IMR-90 (cell line): ENCODE results near the gene GCN1. TPM values are rescaled to one million over a fixed set of nuclear protein-coding genes. Genes with fewer than 3 reads are reported as not detected.

ENCODE experiments used
- ATAC-seq: fragments of 200-7000 bp; cut with Tn5 transposase; 2 replicates; pipeline ENCODE4 v1.9.1; 2020; ENCODE audit warnings: low read depth, mild to moderate bottlenecking, moderate library complexity
- BruUV-seq: library from RNA; stranded (reverse); fragments of 400-500 nt; replicated peaks from 2 replicates; lab custom pipeline; 2021; lab: Mats Ljungman, UMichigan
- CTCF ChIA-PET: fragments of 300-600 bp; formaldehyde crosslinking; extraction: SDS; loops from one replicate; lab custom pipeline; 2021; ENCODE audit warnings: antibody characterized with exemption; lab: Yijun Ruan, JAX
- POLR2A ChIA-PET: fragments of 300-600 bp; sonication (Branson Sonifier 250); formaldehyde crosslinking; loops from one replicate; lab custom pipeline; 2022; ENCODE audit warnings: antibody characterized with exemption; ENCODE audit not compliant: unreplicated experiment; lab: Charles Lee
- DNase-seq: peaks from one replicate; pipeline ENCODE4 v3.0.0; 2013
- H2AFZ ChIP-seq: replicated peaks from 2 replicates; pipeline ENCODE3; 2013; ENCODE audit warnings: low read length, mild to moderate bottlenecking; ENCODE audit not compliant: poor library complexity
- H2AK5ac ChIP-seq: 2 replicates; pipeline ENCODE4 v1.6.1; 2013; ENCODE audit warnings: low read depth, low read length, inconsistent platforms
- H2AK9ac ChIP-seq: replicated peaks from 2 replicates; pipeline ENCODE3; 2013; ENCODE audit warnings: mild to moderate bottlenecking, low read depth, low read length, moderate library complexity; ENCODE audit not compliant: poor library complexity
- H2BK120ac ChIP-seq: 2 replicates; pipeline ENCODE4 v1.6.1; 2013; ENCODE audit warnings: low read depth, low read length, inconsistent platforms
- H2BK15ac ChIP-seq: 3 replicates; pipeline ENCODE4 v1.6.1; 2013; ENCODE audit warnings: low read depth, low read length, inconsistent platforms
- H2BK20ac ChIP-seq: 2 replicates; pipeline ENCODE4 v1.6.1; 2013; ENCODE audit warnings: low read depth, mild to moderate bottlenecking, inconsistent platforms, low read length, moderate library complexity
- H2BK5ac ChIP-seq: 2 replicates; pipeline ENCODE4 v1.6.1; 2013; ENCODE audit warnings: mild to moderate bottlenecking, low read depth, low read length, inconsistent platforms; ENCODE audit not compliant: poor library complexity, severe bottlenecking
- H3K14ac ChIP-seq: replicated peaks from 2 replicates; pipeline ENCODE4 v1.6.1; 2013; ENCODE audit warnings: low read depth, low read length, inconsistent platforms
- H3K18ac ChIP-seq: 2 replicates; pipeline ENCODE4 v1.6.1; 2013; ENCODE audit warnings: low read depth, low read length, control low read depth
- H3K23ac ChIP-seq: 2 replicates; pipeline ENCODE4 v1.6.1; 2013; ENCODE audit warnings: low read depth, low read length, inconsistent platforms
- H3K27ac ChIP-seq: 2 replicates; pipeline ENCODE4 v1.5.1; 2013; ENCODE audit warnings: mild to moderate bottlenecking, control low read depth, low read length; ENCODE audit not compliant: insufficient read depth
- H3K27me3 ChIP-seq: 2 replicates; pipeline ENCODE4 v1.6.1; 2013; ENCODE audit warnings: low read length; ENCODE audit not compliant: control insufficient read depth, insufficient read depth
- H3K36me3 ChIP-seq: 2 replicates; pipeline ENCODE4 v1.6.1; 2013; ENCODE audit warnings: low read length, mixed read lengths; ENCODE audit not compliant: control insufficient read depth, insufficient read depth
- H3K4ac ChIP-seq: 2 replicates; pipeline ENCODE4 v1.6.1; 2013; ENCODE audit warnings: low read depth, low read length, inconsistent platforms
- H3K4me1 ChIP-seq: 2 replicates; pipeline ENCODE4 v1.6.1; 2013; ENCODE audit warnings: low read length, mixed read lengths; ENCODE audit not compliant: control insufficient read depth, insufficient read depth
- H3K4me2 ChIP-seq: 2 replicates; pipeline ENCODE4 v1.6.1; 2013; ENCODE audit warnings: low read depth, mild to moderate bottlenecking, control low read depth, low read length, moderate library complexity
- H3K4me3 ChIP-seq: 2 replicates; pipeline ENCODE4 v1.5.1; 2013; ENCODE audit warnings: low read depth, mild to moderate bottlenecking, control low read depth, low read length, moderate library complexity; ENCODE audit not compliant: insufficient read depth
- H3K56ac ChIP-seq: 2 replicates; pipeline ENCODE4 v1.6.1; 2013; ENCODE audit warnings: low read length, inconsistent platforms; ENCODE audit not compliant: insufficient read depth; ENCODE audit errors: extremely low read depth
- H3K79me1 ChIP-seq, 2 experiments: 2 replicates each; pipeline ENCODE4 v1.6.1; 2013; ENCODE audit warnings: low read length in 2 of 2, inconsistent platforms in 1 of 2, low read depth in 1 of 2
- H3K9ac ChIP-seq: 2 replicates; pipeline ENCODE4 v1.6.1; 2013; ENCODE audit warnings: low read depth, low read length, control low read depth
- H3K9me1 ChIP-seq: 2 replicates; pipeline ENCODE4 v1.6.1; 2013; ENCODE audit warnings: low read length, inconsistent platforms; ENCODE audit not compliant: insufficient read depth
- H3K9me3 ChIP-seq: 2 replicates; pipeline ENCODE4 v1.6.1; 2013; ENCODE audit warnings: low read length; ENCODE audit not compliant: control insufficient read depth, insufficient read depth
- H4K20me1 ChIP-seq: 2 replicates; pipeline ENCODE4 v1.6.1; 2013; ENCODE audit warnings: low read length, inconsistent platforms; ENCODE audit not compliant: insufficient read depth
- H4K5ac ChIP-seq: 2 replicates; pipeline ENCODE4 v1.6.1; 2013; ENCODE audit warnings: mild to moderate bottlenecking, low read depth, low read length, control low read depth
- H4K8ac ChIP-seq, 2 experiments: 2 replicates each; pipeline ENCODE4 v1.6.1; 2013; ENCODE audit warnings: low read depth in 2 of 2, low read length in 2 of 2, control low read depth in 1 of 2, inconsistent platforms in 1 of 2
- H4K91ac ChIP-seq: 2 replicates; pipeline ENCODE4 v1.6.1; 2013; ENCODE audit warnings: low read depth, low read length, inconsistent platforms; ENCODE audit not compliant: insufficient read depth
- BHLHE40 ChIP-seq: fragments of 150-350 bp; IDR thresholded peaks from 2 replicates; pipeline ENCODE4 v1.6.1; 2016; ENCODE audit warnings: mild to moderate bottlenecking, low read depth, low read length
- CEBPB ChIP-seq: IDR thresholded peaks from 2 replicates; pipeline ENCODE4 v1.6.1; 2012; ENCODE audit warnings: low read depth, low read length, improper control_type of control experiment
- CHD1 ChIP-seq: IDR thresholded peaks from 2 replicates; pipeline ENCODE4 v1.6.1; 2012; ENCODE audit warnings: low read depth, low read length, improper control_type of control experiment
- FOS ChIP-seq: fragments of 150-350 bp; IDR thresholded peaks from 2 replicates; pipeline ENCODE4 v1.6.1; 2016; ENCODE audit warnings: low read depth, low read length
- MAFK ChIP-seq: IDR thresholded peaks from 2 replicates; pipeline ENCODE4 v1.6.1; 2012; ENCODE audit warnings: low read depth, low read length, improper control_type of control experiment
- MAZ ChIP-seq: IDR thresholded peaks from 2 replicates; pipeline ENCODE4 v1.6.1; 2012; ENCODE audit warnings: low read depth, mild to moderate bottlenecking, low read length, improper control_type of control experiment, moderate library complexity, borderline replicate concordance
- MXI1 ChIP-seq: IDR thresholded peaks from 2 replicates; pipeline ENCODE4 v1.6.1; 2012; ENCODE audit warnings: low read depth, mild to moderate bottlenecking, low read length, moderate library complexity, borderline replicate concordance
- NFE2L2 ChIP-seq: fragments of 150-350 bp; IDR thresholded peaks from 2 replicates; pipeline ENCODE4 v1.6.1; 2016; ENCODE audit warnings: low read depth, mild to moderate bottlenecking, low read length
- POLR2A ChIP-seq: IDR thresholded peaks from 2 replicates; pipeline ENCODE4 v1.6.1; 2012; ENCODE audit warnings: mild to moderate bottlenecking, low read depth, low read length
- RAD21 ChIP-seq: IDR thresholded peaks from 2 replicates; pipeline ENCODE4 v1.6.1; 2012; ENCODE audit warnings: low read length, improper control_type of control experiment
- RCOR1 ChIP-seq: IDR thresholded peaks from 2 replicates; pipeline ENCODE4 v1.6.1; 2012; ENCODE audit warnings: mild to moderate bottlenecking, low read length, improper control_type of control experiment; ENCODE audit not compliant: insufficient replicate concordance
- RFX5 ChIP-seq: IDR thresholded peaks from 2 replicates; pipeline ENCODE4 v1.8.0; 2012; ENCODE audit warnings: low read depth, mild to moderate bottlenecking, low read length, moderate library complexity
- SMC3 ChIP-seq: fragments of 150-350 bp; IDR thresholded peaks from 2 replicates; pipeline ENCODE4 v1.6.1; 2016; ENCODE audit warnings: low read depth, mild to moderate bottlenecking, antibody characterized with exemption, low read length, moderate library complexity
- WGBS, 2 experiments: methylation state at CpG; one replicate each; pipeline versions ENCODE4 v1.1.5 to v1.1.7; 2013; ENCODE audit warnings: missing lambda C conversion rate in 2 of 2; ENCODE audit not compliant: insufficient read length in 1 of 2; ENCODE audit errors: extremely low coverage in 2 of 2; 5-methylcytosine and 5-hydroxymethylcytosine counted together
- dilution Hi-C: fragments of 300-500 bp; cut with HindIII; formaldehyde crosslinking; loops from one replicate; pipeline ENCODE4 v1.14.3; 2018; ENCODE audit warnings: low sequenced_read_pairs; ENCODE audit not compliant: unreplicated experiment
- in situ Hi-C: fragments of 300-500 bp; cut with MboI; formaldehyde crosslinking; loops from 3 replicates; pipeline ENCODE4 v1.14.3; 2019; ENCODE audit warnings: low sequenced_read_pairs, inconsistent platforms, mixed read lengths
- intact Hi-C: fragments of 100-400 bp; cut with micrococcal nuclease; formaldehyde crosslinking; loops from 2 replicates; pipeline ENCODE4 v1.10.0; 2022
- polyA plus RNA-seq, 3 experiments: library from polyadenylated mRNA; depleted of rRNA; stranded (reverse); fragments of >200 nt; gene quantifications; 2 replicates each; pipeline ENCODE4 v1.2.3, GENCODE V29; 2012; ENCODE audit warnings: low replicate concordance in 1 of 3
- total RNA-seq: library from RNA; depleted of rRNA; stranded (reverse); fragments of >200 nt; gene quantifications from 2 replicates; pipeline ENCODE4 v1.2.3, GENCODE V29; 2012
- TF ChIP-seq, protein P1 (sequence below): conservative IDR thresholded peaks from 2 replicates; pipeline ENCODE4 v1.5.1; 2012; ENCODE audit warnings: mild to moderate bottlenecking, low read depth, low read length, improper control_type of control experiment
- TF ChIP-seq, protein P2 (sequence below): fragments of 150-350 bp; IDR thresholded peaks from 2 replicates; pipeline ENCODE4 v1.6.1; 2017; ENCODE audit warnings: mild to moderate bottlenecking, antibody characterized with exemption, low read length, low read depth

The GCN1 gene
- total and polyA plus RNA-seq, 2 of the 4 experiments (the other 2 are of a cell fraction), result 57.8 to 77.6 TPM

- Histone ChIP-seq H3K79me1 (peaks cover 8 to 69% of the 10 kb centered on the region in 2 experiments), H3K4ac (no peak overlapping the region), H3K9me3 (no peaks in the 10 kb centered on the region), H4K5ac (no peak overlapping the region), H3K14ac (no peak overlapping the region), H3K18ac (no peak overlapping the region), H3K23ac (no peak overlapping the region), H2BK15ac (no peak overlapping the region), H4K8ac (no peak overlapping the region), H3K4me2 (no peak overlapping the region), H3K27ac (no peak overlapping the region), H2BK120ac (no peak overlapping the region), H2AK9ac (no peak overlapping the region), H4K20me1 (peaks cover 71% of the 10 kb centered on the region), H4K91ac (no peak overlapping the region), H2BK20ac (no peak overlapping the region), H3K27me3 (no peaks in the 10 kb centered on the region), H3K36me3 (peaks cover 62% of the 10 kb centered on the region), H3K9me1 (peaks cover 8% of the 10 kb centered on the region), H3K56ac (no peak overlapping the region), H2AFZ (no peak overlapping the region), H3K4me3 (no peak overlapping the region), H2BK5ac (no peak overlapping the region), H2AK5ac (no peak overlapping the region), H3K9ac (no peak overlapping the region), H3K4me1 (peaks cover 7% of the 10 kb centered on the region; the same call in 1 of the 2 replicates)
- in situ Hi-C loops, result no loop called here
- TF ChIP-seq RCOR1, result no peak
- TF ChIP-seq NFE2L2, result no peak
- TF ChIP-seq, protein P1, sequence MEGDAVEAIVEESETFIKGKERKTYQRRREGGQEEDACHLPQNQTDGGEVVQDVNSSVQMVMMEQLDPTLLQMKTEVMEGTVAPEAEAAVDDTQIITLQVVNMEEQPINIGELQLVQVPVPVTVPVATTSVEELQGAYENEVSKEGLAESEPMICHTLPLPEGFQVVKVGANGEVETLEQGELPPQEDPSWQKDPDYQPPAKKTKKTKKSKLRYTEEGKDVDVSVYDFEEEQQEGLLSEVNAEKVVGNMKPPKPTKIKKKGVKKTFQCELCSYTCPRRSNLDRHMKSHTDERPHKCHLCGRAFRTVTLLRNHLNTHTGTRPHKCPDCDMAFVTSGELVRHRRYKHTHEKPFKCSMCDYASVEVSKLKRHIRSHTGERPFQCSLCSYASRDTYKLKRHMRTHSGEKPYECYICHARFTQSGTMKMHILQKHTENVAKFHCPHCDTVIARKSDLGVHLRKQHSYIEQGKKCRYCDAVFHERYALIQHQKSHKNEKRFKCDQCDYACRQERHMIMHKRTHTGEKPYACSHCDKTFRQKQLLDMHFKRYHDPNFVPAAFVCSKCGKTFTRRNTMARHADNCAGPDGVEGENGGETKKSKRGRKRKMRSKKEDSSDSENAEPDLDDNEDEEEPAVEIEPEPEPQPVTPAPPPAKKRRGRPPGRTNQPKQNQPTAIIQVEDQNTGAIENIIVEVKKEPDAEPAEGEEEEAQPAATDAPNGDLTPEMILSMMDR, result no peak
- TF ChIP-seq SMC3, result no peak
- TF ChIP-seq, protein P2, sequence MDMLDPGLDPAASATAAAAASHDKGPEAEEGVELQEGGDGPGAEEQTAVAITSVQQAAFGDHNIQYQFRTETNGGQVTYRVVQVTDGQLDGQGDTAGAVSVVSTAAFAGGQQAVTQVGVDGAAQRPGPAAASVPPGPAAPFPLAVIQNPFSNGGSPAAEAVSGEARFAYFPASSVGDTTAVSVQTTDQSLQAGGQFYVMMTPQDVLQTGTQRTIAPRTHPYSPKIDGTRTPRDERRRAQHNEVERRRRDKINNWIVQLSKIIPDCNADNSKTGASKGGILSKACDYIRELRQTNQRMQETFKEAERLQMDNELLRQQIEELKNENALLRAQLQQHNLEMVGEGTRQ, result no peak
- no peak for TF ChIP-seq MAFK
- TF ChIP-seq RAD21, result no peak
- no peak for TF ChIP-seq FOS
- TF ChIP-seq MAZ, result no peak
- no peak for TF ChIP-seq POLR2A
- no peak for TF ChIP-seq MXI1
- TF ChIP-seq BHLHE40, result no peak
- no peak for TF ChIP-seq RFX5
- TF ChIP-seq CHD1, result no peak
- TF ChIP-seq CEBPB, result no peak
- DNase-seq (no peak), ATAC-seq (no peak)
- CTCF ChIA-PET, result no interaction called here
- 93% methylated on average over 29 of the region's 36 CpGs; no CpG with 5 or more reads in 1 of the 2 experiments for WGBS, 2 experiments
- intact Hi-C loops, result no loop called here
- no TSS peak for BruUV-seq
- POLR2A ChIA-PET, result no interaction called here
- dilution Hi-C loops, result no loop called here
Measured at GRCh38 chr12:120098756-120099470, 95.6 kb downstream of the GCN1 start.
